GOT3 (cell line): Measurements from ENCODE around the gene GNG2.
"Not testable (repeated sequence)": the region's sequence is repeated elsewhere in the genome, so short reads cannot be mapped to it uniquely, and the experiment has no call there.

ENCODE experiments used
- DNase-seq: peaks from one replicate; lab custom pipeline; 2025; ENCODE audit warnings: mixed read lengths; lab: John Stamatoyannopoulos, UW

GNG2 gene

GRCh38 chr14:51889851-51890250 is 29.4 kb downstream of the GNG2 start:
- DNase-seq = no peak

GRCh38 chr14:51894250-51894649 is 33.8 kb downstream of the GNG2 start:
- no peak for DNase-seq

GRCh38 chr14:51895375-51895774 is 35.0 kb downstream of the GNG2 start:
- no peak for DNase-seq

GRCh38 chr14:51897791-51898355 is 37.5 kb downstream of the GNG2 start:
- DNase-seq = no peak

- no peak for DNase-seq
Observed at GRCh38 chr14:51901475-51902024, 41.1 kb downstream of the GNG2 start.

- not testable (repeated sequence) for DNase-seq
Observed at GRCh38 chr14:51905656-51906121, 45.3 kb downstream of the GNG2 start.

GRCh38 chr14:51908086-51908485 is 47.7 kb downstream of the GNG2 start:
- no peak for DNase-seq

GRCh38 chr14:51912112-51912786 is 51.8 kb downstream of the GNG2 start:
- DNase-seq = no peak

GRCh38 chr14:51914310-51914709 is 53.9 kb downstream of the GNG2 start:
- DNase-seq = no peak

GRCh38 chr14:51917193-51917592 is 56.8 kb downstream of the GNG2 start:
- DNase-seq = no peak

- DNase-seq = no peak
Observed at GRCh38 chr14:51921026-51921425, 60.6 kb downstream of the GNG2 start.

- no peak for DNase-seq
Observed at GRCh38 chr14:51922624-51923023, 62.2 kb downstream of the GNG2 start.

- DNase-seq = no peak
Observed at GRCh38 chr14:51924600-51924999, 64.2 kb downstream of the GNG2 start.

- no peak for DNase-seq
Observed at GRCh38 chr14:51925980-51926379, 65.6 kb downstream of the GNG2 start.

GRCh38 chr14:51926449-51926848 is 66.0 kb downstream of the GNG2 start:
- DNase-seq = no peak

- DNase-seq = no peak
Observed at GRCh38 chr14:51928568-51928967, 68.2 kb downstream of the GNG2 start.

- DNase-seq = no peak
Observed at GRCh38 chr14:51929166-51929565, 68.8 kb downstream of the GNG2 start.

- no peak for DNase-seq
Observed at GRCh38 chr14:51929910-51930682, 69.7 kb downstream of the GNG2 start.

- no peak for DNase-seq
Observed at GRCh38 chr14:51931308-51931707, 70.9 kb downstream of the GNG2 start.

- no peak for DNase-seq
Observed at GRCh38 chr14:51933191-51933590, 72.8 kb downstream of the GNG2 start.

- DNase-seq = no peak
Observed at GRCh38 chr14:51938137-51938536, 77.7 kb downstream of the GNG2 start.

- no peak for DNase-seq
Observed at GRCh38 chr14:51938821-51939220, 78.4 kb downstream of the GNG2 start.

GRCh38 chr14:51939226-51939625 is 78.8 kb downstream of the GNG2 start:
- no peak for DNase-seq
